ENCODE measurements around the gene ATPAF2. TPM values are rescaled to one million over a fixed set of nuclear protein-coding genes. Genes with fewer than 3 reads are reported as not detected.

ATPAF2 gene
- total and polyA plus RNA-seq, 7 donors = 10.3 to 28.8 (median 19.7) TPM

DNA sequence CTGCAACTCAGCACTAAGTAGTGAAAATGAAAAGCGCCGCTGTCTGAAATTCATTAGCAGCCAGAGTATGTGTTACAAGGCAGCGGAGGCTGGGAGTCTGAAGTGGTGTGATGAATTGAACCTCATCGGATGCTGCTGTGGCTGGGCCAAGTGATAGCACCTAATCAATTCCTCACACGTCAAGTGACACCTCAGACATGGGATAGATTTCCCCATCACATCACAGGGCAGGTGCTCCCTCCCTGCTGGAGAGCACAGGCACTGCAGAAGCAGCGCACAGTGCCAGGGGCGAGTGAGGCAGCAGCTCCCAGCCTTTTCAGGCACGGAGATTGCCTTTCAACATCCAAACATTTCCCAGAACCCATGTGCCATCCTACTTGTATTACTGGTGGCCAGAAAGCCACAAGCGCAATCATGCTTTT lies 34.1 kb downstream of the ATPAF2 start:
- TF ChIP-seq CTCF (IDR thresholded peaks at IDR 0.05) (no peak), POLR2AphosphoS5 (IDR thresholded peaks at IDR 0.05) (no peak), EP300 (IDR thresholded peaks at IDR 0.05) (no peak), POLR2A (IDR thresholded peaks at IDR 0.05) (no peak)
- no peak for DNase-seq
- 90 to 93% methylated on average over 9 of the region's 9 CpGs for WGBS, 2 donors
- Histone ChIP-seq H3K27me3 (no peaks in the 10 kb centered on the region), H3K4me1 (no peaks in the 10 kb centered on the region), H3K4me3 (no peak overlapping the region), H3K36me3 (peaks cover 0 to 9% (median 0%) of the 10 kb centered on the region in 4 donors), H3K9me3 (no peaks in the 10 kb centered on the region), H3K27ac (no peak overlapping the region)
- intact Hi-C loops (cut with DNase I) = no loop called here

GRCh38 chr17:18004345-18004744 lies 34.6 kb downstream of the ATPAF2 start:
- TF ChIP-seq POLR2A (IDR thresholded peaks at IDR 0.05) (no peak), POLR2AphosphoS5 (IDR thresholded peaks at IDR 0.05) (no peak)
- no peaks in the 10 kb centered on the region for H3K27me3 ChIP-seq

DNA sequence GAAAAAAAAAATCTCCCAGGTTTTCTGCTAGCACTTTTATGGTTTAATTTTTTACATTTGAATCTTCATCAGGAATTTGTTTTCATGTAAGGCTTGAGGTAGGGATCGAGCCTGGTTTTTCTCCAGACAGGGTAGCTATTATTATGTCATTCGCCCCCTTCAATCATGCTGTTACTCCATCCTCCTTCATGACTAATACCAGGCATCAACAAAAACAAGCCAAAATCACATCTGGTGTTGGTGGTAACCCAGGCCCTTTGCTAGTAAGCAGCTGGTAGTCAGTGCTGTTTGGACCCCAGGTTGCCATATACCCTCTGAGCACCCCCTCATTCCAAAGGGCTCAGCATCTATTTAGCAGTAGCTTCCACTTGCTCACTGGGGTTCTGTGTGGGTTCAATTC lies 36.8 kb downstream of the ATPAF2 start:
- no peaks in the 10 kb centered on the region for H3K4me1 ChIP-seq
- no peak overlapping the region for H3K4me3 ChIP-seq
- H3K36me3 ChIP-seq = peaks cover 0 to 6% (median 0%) of the 10 kb centered on the region in 4 donors
- WGBS, 2 donors = 96 to 98% methylated on average over 2 of the region's 2 CpGs
- no peaks in the 10 kb centered on the region for H3K9me3 ChIP-seq
- no peaks in the 10 kb centered on the region for H3K27me3 ChIP-seq
- DNase-seq = no peak
- no peak overlapping the region for H3K27ac ChIP-seq
- intact Hi-C loops (cut with DNase I) = no loop called here
- TF ChIP-seq POLR2A (IDR thresholded peaks at IDR 0.05) (no peak), CTCF (IDR thresholded peaks at IDR 0.05) (no peak), EP300 (IDR thresholded peaks at IDR 0.05) (no peak), POLR2AphosphoS5 (IDR thresholded peaks at IDR 0.05) (no peak)

More at GRCh38 chr17:18004345-18004744, 34.6 kb downstream of the ATPAF2 start:
- intact Hi-C loops (cut with DNase I) = no loop called here
- Histone ChIP-seq H3K4me3 (no peak overlapping the region), H3K27ac (no peak overlapping the region), H3K36me3 (peaks cover 0 to 9% (median 0%) of the 10 kb centered on the region in 4 donors), H3K4me1 (no peaks in the 10 kb centered on the region), H3K9me3 (no peaks in the 10 kb centered on the region)
- DNase-seq = no peak
- 59 to 85% methylated on average over 9 of the region's 9 CpGs for WGBS, 2 donors

DNA sequence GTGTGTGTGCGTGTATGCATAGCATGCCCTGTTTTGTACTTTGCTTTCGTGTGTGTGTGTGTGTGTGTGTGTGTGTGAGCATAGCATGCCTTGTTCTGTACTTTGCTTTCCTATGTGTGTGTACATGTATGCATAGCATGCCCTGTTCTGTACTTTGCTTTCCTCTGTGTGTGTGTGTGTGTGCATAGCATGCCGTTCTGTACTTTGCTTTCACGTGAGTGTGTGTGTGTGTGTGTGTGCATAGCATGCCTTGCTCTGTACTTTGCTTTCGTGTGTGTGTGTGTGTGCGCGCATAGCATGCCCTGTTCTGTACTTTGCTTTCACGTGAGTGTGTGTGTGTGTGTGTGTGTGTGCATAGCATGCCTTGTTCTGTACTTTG lies 38.9 kb downstream of the ATPAF2 start:
- Histone ChIP-seq H3K4me1 (no peaks in the 10 kb centered on the region), H3K36me3 (no peaks in the 10 kb centered on the region), H3K9me3 (no peaks in the 10 kb centered on the region), H3K27me3 (no peaks in the 10 kb centered on the region), H3K4me3 (no peak overlapping the region), H3K27ac (no peak overlapping the region)
- WGBS, 2 donors = 42 to 77% methylated on average over 8 of the region's 8 CpGs
- no peak for TF ChIP-seq EP300 (IDR thresholded peaks at IDR 0.05)
- TF ChIP-seq POLR2AphosphoS5 (IDR thresholded peaks at IDR 0.05) = no peak
- TF ChIP-seq POLR2A (IDR thresholded peaks at IDR 0.05) = no peak
- TF ChIP-seq CTCF (IDR thresholded peaks at IDR 0.05) = no peak
- no peak for DNase-seq
- intact Hi-C loops (cut with DNase I) = no loop called here

DNA sequence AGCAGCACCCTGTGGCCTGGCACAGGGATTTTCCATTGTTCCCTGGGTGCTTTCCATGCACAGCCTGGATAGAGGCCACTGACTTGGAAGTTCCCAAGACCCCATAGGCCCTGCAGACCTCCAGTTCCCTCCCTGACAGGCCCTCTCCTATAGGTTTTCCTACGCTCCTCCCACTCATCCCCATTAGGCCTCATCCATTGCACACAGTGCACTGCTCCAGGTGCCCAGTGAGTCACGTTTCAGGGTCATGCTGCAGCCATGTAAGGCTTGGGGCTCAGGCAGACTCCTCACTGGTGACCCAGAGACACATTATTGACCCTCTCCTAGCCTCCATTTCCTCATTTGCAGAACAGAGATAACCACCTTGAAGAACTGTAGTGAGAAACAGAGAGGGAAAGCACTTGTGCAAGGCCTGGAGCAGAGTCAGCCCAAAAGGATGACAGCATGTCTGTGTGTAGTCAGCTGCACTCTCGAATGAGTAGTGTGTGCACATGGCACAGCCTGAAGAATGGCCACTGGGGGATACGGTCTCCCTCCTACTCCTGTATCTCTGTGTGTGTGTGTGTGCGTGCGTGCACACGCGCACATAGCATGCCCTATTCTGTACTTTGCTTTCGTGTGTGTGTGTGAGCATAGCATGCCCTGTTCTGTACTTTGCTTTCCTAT lies 39.5 kb downstream of the ATPAF2 start:
- WGBS, 2 donors = 87% methylated on average over 9 of the region's 9 CpGs
- intact Hi-C loops (cut with DNase I) = no loop called here

More for the DNA sequence above, 39.5 kb downstream of the ATPAF2 start:
- Histone ChIP-seq H3K27ac (no peak overlapping the region), H3K4me1 (no peaks in the 10 kb centered on the region), H3K27me3 (no peaks in the 10 kb centered on the region), H3K36me3 (no peaks in the 10 kb centered on the region), H3K4me3 (no peak overlapping the region), H3K9me3 (no peaks in the 10 kb centered on the region)
- no peak for TF ChIP-seq EP300 (IDR thresholded peaks at IDR 0.05)
- no peak for TF ChIP-seq CTCF (IDR thresholded peaks at IDR 0.05)
- no peak for TF ChIP-seq POLR2A (IDR thresholded peaks at IDR 0.05)
- TF ChIP-seq POLR2AphosphoS5 (IDR thresholded peaks at IDR 0.05) = no peak
- no peak for DNase-seq

All from sigmoid colon (tissue), 7 donors.